GM19193 (cell line): ENCODE results near the gene P2RX3.

Experiments used
- POLR2A ChIP-seq: IDR thresholded peaks from 4 replicates; pipeline ENCODE4 v1.6.1; 2011; ENCODE audit not compliant: insufficient read depth, insufficient read length; ENCODE audit errors: extremely low read depth

P2RX3 gene

DNA sequence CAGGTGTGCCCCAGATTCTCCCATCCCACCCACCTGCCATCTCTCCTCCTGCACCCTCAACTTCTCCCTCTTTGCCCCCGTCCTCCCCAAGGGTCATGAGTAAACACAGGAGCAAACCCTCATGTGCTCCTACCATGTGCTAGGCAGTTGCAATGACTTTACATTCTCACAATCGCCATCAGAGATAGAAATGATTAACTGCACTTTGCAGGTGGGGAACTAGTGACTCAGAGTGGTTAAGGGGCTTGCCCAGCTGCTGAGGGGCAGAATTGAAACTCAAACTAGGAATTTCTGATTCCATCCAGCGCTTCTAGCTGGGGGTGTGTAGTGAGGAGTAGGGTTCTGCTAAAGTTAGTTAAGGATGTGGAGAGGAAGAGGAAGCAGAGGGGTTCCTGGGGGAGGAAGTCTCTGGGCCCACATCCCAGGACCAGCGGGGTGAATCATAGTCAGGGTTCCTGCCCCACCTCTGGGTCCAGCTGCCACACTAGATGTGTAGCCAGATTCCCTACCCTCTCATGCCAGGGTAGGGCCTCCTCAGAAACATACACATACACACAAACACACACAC lies 68.3 kb downstream of the P2RX3 start:
- peak; percentile 22 for TF ChIP-seq POLR2A

DNA sequence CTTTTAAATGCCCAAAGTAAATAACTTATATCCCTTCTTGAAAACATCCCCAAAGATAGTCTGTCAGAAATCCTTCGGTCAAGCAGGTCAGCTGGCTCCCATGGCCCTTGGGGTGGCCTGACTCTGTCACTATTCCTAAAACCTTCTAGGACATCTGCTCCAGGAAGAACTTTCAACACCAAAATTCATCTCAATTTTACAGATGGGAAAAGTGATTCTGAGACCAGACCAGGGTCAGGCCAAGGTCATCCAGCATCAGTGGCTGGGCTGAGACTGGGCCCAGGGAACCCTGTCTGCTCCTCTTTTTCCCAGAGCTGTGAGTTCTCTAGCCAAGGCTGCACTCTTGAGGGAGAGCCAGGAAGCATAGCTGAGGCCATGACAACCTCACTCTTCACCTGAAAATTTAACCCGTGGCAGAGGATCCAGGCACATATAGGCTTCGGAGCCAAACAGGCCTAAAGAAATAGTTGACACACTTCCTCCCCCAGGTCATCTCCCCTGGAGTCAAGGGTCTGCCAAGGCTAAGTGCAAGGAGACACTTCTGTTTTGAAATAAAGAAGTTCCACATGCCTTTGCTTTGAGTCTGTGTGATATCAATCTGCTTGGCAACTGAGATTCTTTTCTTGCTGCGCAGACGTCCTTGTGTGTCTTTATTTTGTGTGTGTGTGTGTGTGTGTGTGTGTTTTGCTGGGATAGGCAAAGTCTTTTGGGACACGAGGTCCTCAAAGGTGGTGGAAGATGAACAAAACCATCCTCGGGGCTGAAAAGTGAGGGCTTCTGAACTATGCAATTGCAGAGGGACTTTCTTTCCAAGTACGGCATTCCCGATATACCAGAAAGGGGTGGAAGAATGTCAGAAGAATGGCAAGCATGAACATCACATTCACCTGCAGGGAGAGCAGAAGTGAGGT lies 69.1 kb downstream of the P2RX3 start:
- peak; percentile 4 for TF ChIP-seq POLR2A

GRCh38 chr11:57407941-57408475 lies 69.9 kb downstream of the P2RX3 start:
- no peak for TF ChIP-seq POLR2A

DNA sequence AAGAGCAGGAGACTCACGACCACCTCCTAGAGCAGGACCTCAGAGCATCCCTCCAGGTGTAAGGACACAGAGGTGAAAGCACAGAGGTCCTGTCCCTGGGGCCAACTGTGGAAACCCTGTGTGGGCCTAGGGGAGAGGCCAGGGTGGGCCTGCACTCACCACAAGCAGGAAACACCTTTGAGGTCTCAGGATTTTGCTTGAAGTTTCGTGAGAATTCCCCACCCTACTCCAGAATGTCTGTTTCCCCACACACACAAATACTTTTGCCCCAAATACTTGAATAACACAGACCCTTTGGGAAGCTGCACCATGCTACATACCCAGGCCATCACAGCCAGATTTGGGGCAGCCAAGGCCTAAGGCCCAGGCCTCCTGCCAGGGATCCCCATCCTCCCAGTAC lies 70.6 kb downstream of the P2RX3 start:
- TF ChIP-seq POLR2A, result no peak

- no peak for TF ChIP-seq POLR2A
These were observed 71.4 kb downstream of the P2RX3 start for GRCh38 chr11:57409321-57410100.

- TF ChIP-seq POLR2A, result no peak
These were observed 72.1 kb downstream of the P2RX3 start for GRCh38 chr11:57410287-57410686.

DNA sequence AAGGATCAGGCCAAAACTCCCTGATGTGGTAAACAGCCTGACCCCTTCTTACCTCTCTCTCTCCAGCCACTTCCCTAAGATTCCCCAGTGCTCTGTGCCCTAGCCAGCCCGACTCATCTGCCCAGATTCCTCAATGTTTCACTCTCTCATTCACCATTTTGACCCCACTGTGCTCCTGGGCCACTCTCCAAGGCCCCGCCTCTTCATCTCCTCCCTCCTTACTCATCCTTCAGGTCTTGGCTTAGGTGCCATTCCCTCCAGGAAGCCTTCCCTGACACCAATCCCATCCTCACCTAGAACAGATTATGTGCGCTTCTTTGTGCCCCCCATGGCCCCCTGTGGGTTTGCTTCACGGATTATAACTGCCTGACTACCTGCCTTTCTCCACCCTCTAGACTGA lies 75.5 kb downstream of the P2RX3 start:
- TF ChIP-seq POLR2A, result no peak

DNA sequence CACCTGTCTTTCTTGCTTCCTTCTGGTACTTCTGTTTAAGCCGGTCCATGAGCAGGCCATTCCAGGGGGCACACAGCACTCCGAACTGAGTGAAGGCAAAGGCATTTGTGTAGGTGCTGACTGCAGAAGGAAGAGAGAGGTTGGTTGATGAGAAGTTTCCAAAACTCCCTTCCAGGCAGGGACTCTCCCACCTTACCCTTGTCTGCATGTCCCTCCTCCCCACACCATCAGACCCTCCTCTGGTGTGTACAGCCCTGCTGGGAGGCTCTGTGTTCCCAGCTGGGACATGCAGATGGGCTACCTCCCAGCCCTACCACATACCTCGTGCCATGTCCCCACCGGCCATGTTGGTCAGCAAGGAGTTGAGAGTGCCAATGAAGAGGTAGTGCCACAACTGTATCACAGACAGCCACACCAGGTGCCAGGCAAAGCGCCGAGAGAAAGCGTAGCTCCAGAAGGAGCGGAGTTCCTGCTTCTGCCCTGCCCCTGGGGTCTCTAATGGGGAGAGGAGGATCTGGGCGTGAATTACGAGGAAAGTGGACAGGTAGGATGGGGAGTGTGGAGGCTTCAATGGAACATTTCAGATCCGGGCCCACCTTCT lies 76.6 kb downstream of the P2RX3 start:
- TF ChIP-seq POLR2A, result no peak

DNA sequence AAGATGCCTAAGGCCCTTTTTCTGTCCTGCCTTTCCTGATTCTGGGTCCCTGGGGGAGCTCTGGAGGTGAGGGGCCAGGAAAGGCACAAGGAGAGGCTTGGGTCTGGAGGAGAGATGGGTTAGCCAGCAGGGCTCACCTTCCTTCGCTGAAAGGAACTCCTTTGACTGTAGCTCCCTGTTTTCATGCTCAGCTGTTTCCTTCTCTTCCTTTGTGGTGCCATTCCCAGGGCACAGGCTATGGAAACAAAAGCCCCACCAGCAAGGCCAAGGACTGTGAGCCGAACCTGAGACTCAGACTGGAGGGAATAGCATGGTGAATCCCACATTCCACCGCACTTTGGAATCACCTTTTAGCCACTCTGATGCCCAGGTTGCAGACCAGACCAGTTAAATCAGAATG lies 78.3 kb downstream of the P2RX3 start:
- TF ChIP-seq POLR2A, result no peak

DNA sequence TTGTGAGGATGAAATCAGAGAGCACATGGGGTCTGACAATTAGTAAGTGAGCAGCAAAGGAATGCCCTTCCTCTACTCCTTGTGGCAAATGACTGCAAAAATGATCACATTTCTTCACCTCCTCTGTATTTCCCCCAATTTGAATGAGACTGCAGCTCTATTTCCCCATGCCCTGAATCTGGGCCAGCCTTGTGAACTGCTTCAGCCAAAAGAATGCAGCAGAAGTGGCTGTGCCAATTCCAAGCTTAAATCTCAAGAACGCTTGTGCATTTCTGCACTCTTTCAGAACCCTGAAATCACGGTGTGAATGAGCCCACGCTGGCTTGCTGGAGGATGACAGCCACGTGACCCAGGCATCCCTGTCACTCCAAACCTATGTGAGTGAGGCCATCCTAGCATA lies 78.9 kb downstream of the P2RX3 start:
- no peak for TF ChIP-seq POLR2A

- no peak for TF ChIP-seq POLR2A
These were observed 80.0 kb downstream of the P2RX3 start for GRCh38 chr11:57418131-57418530.

- no peak for TF ChIP-seq POLR2A
These were observed 81.0 kb downstream of the P2RX3 start for GRCh38 chr11:57419146-57419545.

DNA sequence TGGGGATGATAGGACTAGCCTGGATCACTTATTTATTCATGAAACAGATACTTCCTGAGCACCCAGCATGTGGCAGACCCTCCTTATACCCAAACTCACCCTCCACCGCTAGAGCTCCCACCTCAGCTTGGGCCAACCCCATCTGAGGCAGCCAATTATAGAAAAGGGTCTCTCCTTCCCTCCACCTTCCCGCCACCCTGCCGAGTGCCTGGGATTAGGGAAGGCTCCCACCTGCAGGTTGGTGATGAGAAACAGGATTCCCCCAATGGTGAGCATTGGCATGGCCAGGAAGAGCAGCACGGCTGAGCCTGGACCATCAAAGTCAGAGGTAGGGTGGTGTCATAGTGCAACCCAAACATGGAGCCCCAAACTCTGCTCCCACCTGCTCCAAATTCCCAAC lies 82.9 kb downstream of the P2RX3 start:
- TF ChIP-seq POLR2A, result peak; percentile 21

GRCh38 chr11:57421805-57422204 lies 83.7 kb downstream of the P2RX3 start:
- TF ChIP-seq POLR2A, result no peak
